H9 (cell line): ENCODE measurements around the gene HOXA4. TPM values are rescaled to one million over a fixed set of nuclear protein-coding genes. Genes with fewer than 3 reads are reported as not detected.

Experiments
- DNase-seq: peaks from one replicate; pipeline ENCODE4 v3.0.0-alpha.2; 2017
- H2AFZ ChIP-seq: one replicate; pipeline ENCODE4 v1.6.1; 2013; ENCODE audit warnings: mild to moderate bottlenecking, low read length, control low read depth, moderate library complexity
- H2AK5ac ChIP-seq: 2 replicates; pipeline ENCODE4 v1.6.1; 2013; ENCODE audit warnings: low read length, control low read depth, mixed read lengths; ENCODE audit not compliant: insufficient read length
- H2BK120ac ChIP-seq: one replicate; pipeline ENCODE4 v1.6.1; 2013; ENCODE audit warnings: low read depth, mild to moderate bottlenecking, low read length, control low read depth, inconsistent platforms; ENCODE audit not compliant: poor library complexity, severe bottlenecking
- H2BK12ac ChIP-seq: 2 replicates; pipeline ENCODE4 v1.6.1; 2013; ENCODE audit warnings: low read length, control low read depth, mixed read lengths, low read depth; ENCODE audit not compliant: insufficient read length
- H2BK15ac ChIP-seq: 2 replicates; pipeline ENCODE4 v1.6.1; 2013; ENCODE audit warnings: low read depth, low read length, control low read depth
- H2BK20ac ChIP-seq: one replicate; pipeline ENCODE4 v1.6.1; 2013; ENCODE audit warnings: low read depth, mild to moderate bottlenecking, low read length, control low read depth, inconsistent platforms; ENCODE audit not compliant: poor library complexity, severe bottlenecking
- H2BK5ac ChIP-seq: 2 replicates; pipeline ENCODE4 v1.6.1; 2013; ENCODE audit warnings: low read length, control low read depth, mixed read lengths; ENCODE audit not compliant: insufficient read length
- H3K14ac ChIP-seq: 2 replicates; pipeline ENCODE4 v1.6.1; 2013; ENCODE audit warnings: low read length, control low read depth; ENCODE audit not compliant: insufficient read depth
- H3K18ac ChIP-seq: 2 replicates; pipeline ENCODE4 v1.6.1; 2013; ENCODE audit warnings: low read depth, mild to moderate bottlenecking, mixed read lengths, low read length, control low read depth; ENCODE audit not compliant: insufficient read length
- H3K23ac ChIP-seq: 2 replicates; pipeline ENCODE4 v1.6.1; 2013; ENCODE audit warnings: low read length, control low read depth, mixed read lengths, low read depth; ENCODE audit not compliant: insufficient read length
- H3K23me2 ChIP-seq: 2 replicates; pipeline ENCODE4 v1.6.1; 2013; ENCODE audit warnings: low read depth, mild to moderate bottlenecking, mixed read lengths, low read length, control low read depth; ENCODE audit not compliant: insufficient read length, poor library complexity, severe bottlenecking
- H3K27ac ChIP-seq: 2 replicates; pipeline ENCODE4 v1.5.1; 2013; ENCODE audit warnings: low read length, control low read depth, mixed read lengths, low read depth; ENCODE audit not compliant: insufficient read length
- H3K27me3 ChIP-seq: 2 replicates; pipeline ENCODE4 v1.6.1; 2013; ENCODE audit warnings: low read length, control low read depth, inconsistent platforms; ENCODE audit not compliant: insufficient read depth
- H3K4ac ChIP-seq: 2 replicates; pipeline ENCODE4 v1.6.1; 2013; ENCODE audit warnings: low read depth, mild to moderate bottlenecking, control low read depth, inconsistent platforms, low read length, moderate library complexity
- H3K4me1 ChIP-seq: 2 replicates; pipeline ENCODE4 v1.6.1; 2013; ENCODE audit warnings: low read length, control low read depth, inconsistent platforms; ENCODE audit not compliant: insufficient read depth
- H3K4me2 ChIP-seq: 2 replicates; pipeline ENCODE4 v1.6.1; 2013; ENCODE audit warnings: low read length, control low read depth, mixed read lengths; ENCODE audit not compliant: insufficient read length, insufficient read depth
- H3K56ac ChIP-seq: 2 replicates; pipeline ENCODE4 v1.6.1; 2013; ENCODE audit warnings: low read depth, mild to moderate bottlenecking, mixed read lengths, low read length, control low read depth; ENCODE audit not compliant: insufficient read length
- H3K79me1 ChIP-seq: 2 replicates; pipeline ENCODE4 v1.6.1; 2013; ENCODE audit warnings: low read depth, mild to moderate bottlenecking, moderate library complexity, low read length, control low read depth, inconsistent platforms; ENCODE audit not compliant: insufficient read depth, poor library complexity, severe bottlenecking
- H3K79me2 ChIP-seq: 2 replicates; pipeline ENCODE4 v1.6.1; 2013; ENCODE audit warnings: low read length, control low read depth, inconsistent platforms; ENCODE audit not compliant: insufficient read depth
- H3K9ac ChIP-seq: 2 replicates; pipeline ENCODE4 v1.6.1; 2013; ENCODE audit warnings: low read length, control low read depth, mixed read lengths; ENCODE audit not compliant: insufficient read length; ENCODE audit errors: extremely low read depth
- H3K9me3 ChIP-seq: one replicate; pipeline ENCODE4 v1.6.1; 2013; ENCODE audit warnings: low read depth, low read length, inconsistent platforms; ENCODE audit not compliant: control insufficient read depth
- H3T11ph ChIP-seq: one replicate; pipeline ENCODE4 v1.6.1; 2013; ENCODE audit warnings: mild to moderate bottlenecking, low read length, control low read depth, inconsistent platforms
- H4K20me1 ChIP-seq: one replicate; pipeline ENCODE4 v1.6.1; 2013; ENCODE audit not compliant: control insufficient read depth, insufficient read length, insufficient read depth
- H4K5ac ChIP-seq: 2 replicates; pipeline ENCODE4 v1.6.1; 2013; ENCODE audit warnings: low read depth, mild to moderate bottlenecking, mixed read lengths, low read length, control low read depth; ENCODE audit not compliant: insufficient read length
- H4K8ac ChIP-seq: replicated peaks from 2 replicates; pipeline ENCODE4 v1.6.1; 2013; ENCODE audit warnings: low read length, control low read depth, mixed read lengths, low read depth; ENCODE audit not compliant: insufficient read length
- H4K91ac ChIP-seq: 2 replicates; pipeline ENCODE4 v1.6.1; 2013; ENCODE audit warnings: low read depth, mild to moderate bottlenecking, moderate library complexity, mixed read lengths, low read length, control low read depth; ENCODE audit not compliant: insufficient read length
- H3K27ac Mint-ChIP-seq, 3 experiments: 2 replicates in 2 of 3; 3 replicates in 1 of 3; pipeline ENCODE4 v1.8.0; 2020 to 2021; ENCODE audit warnings: mixed read lengths in 3 of 3, mild to moderate bottlenecking in 1 of 3, moderate library complexity in 1 of 3
- H3K27me3 Mint-ChIP-seq: 2 replicates; pipeline ENCODE4 v1.8.0; 2021; ENCODE audit warnings: low read depth, mild to moderate bottlenecking, moderate library complexity, mixed read lengths
- H3K36me3 Mint-ChIP-seq, 3 experiments: 2 replicates in 2 of 3; 3 replicates in 1 of 3; pipeline ENCODE4 v1.8.0; 2020 to 2021; ENCODE audit warnings: low read depth in 3 of 3, mixed read lengths in 3 of 3; ENCODE audit not compliant: insufficient read depth in 1 of 3
- H3K4me1 Mint-ChIP-seq, 2 experiments: 2 replicates each; pipeline ENCODE4 v1.8.0; 2020; ENCODE audit warnings: mixed read lengths in 2 of 2
- H3K4me3 Mint-ChIP-seq, 2 experiments: 2 replicates in 1 of 2; 3 replicates in 1 of 2; pipeline ENCODE4 v1.8.0; 2020 to 2021; ENCODE audit warnings: mild to moderate bottlenecking in 2 of 2, mixed read lengths in 2 of 2, moderate library complexity in 1 of 2
- H3K9me3 Mint-ChIP-seq, 2 experiments: 2 replicates in 1 of 2; 3 replicates in 1 of 2; pipeline ENCODE4 v1.8.0; 2020; ENCODE audit warnings: mild to moderate bottlenecking in 2 of 2, mixed read lengths in 2 of 2, moderate library complexity in 1 of 2
- CTCF ChIP-seq: fragments of 200-600 bp; sonication (generic); conservative IDR thresholded peaks from 3 replicates; pipeline ENCODE4 v1.8.0; 2021; ENCODE audit warnings: antibody characterized with exemption, mild to moderate bottlenecking
- WGBS: extraction: QIAGEN DNeasy Blood & Tissue Kit; methylation state at CpG from one replicate; pipeline ENCODE4 v1.1.7; 2013; ENCODE audit warnings: missing lambda C conversion rate, low lambda C conversion rate, mixed read lengths; ENCODE audit not compliant: insufficient read length; ENCODE audit errors: extremely low coverage; 5-methylcytosine and 5-hydroxymethylcytosine counted together
- total RNA-seq: library from RNA; stranded (reverse); gene quantifications from 2 replicates; pipeline ENCODE4 v1.2.1, GENCODE V29; 2021

The HOXA4 gene
- total RNA-seq, 1 experiment from 2014 or later, result not detected

- Histone ChIP-seq H2BK20ac (no peak overlapping the region), H2AFZ (no peak overlapping the region), H3K27ac (no peak overlapping the region), H3K4ac (no peak overlapping the region), H3K4me2 (no peak overlapping the region), H3K9me3 (no peaks in the 10 kb centered on the region), H3K9ac (no peak overlapping the region), H4K20me1 (no peaks in the 10 kb centered on the region), H2BK12ac (no peak overlapping the region), H2AK5ac (no peak overlapping the region), H3K4me1 (no peaks in the 10 kb centered on the region), H4K8ac (no peak overlapping the region), H2BK5ac (no peak overlapping the region), H3T11ph (no peak overlapping the region), H2BK120ac (no peak overlapping the region), H4K5ac (no peak overlapping the region), H3K27me3 (peaks cover 98% of the 10 kb centered on the region), H3K23me2 (no peaks in the 10 kb centered on the region), H3K79me2 (no peaks in the 10 kb centered on the region), H4K91ac (no peak overlapping the region), H3K56ac (no peak overlapping the region), H2BK15ac (no peak overlapping the region), H3K79me1 (no peaks in the 10 kb centered on the region), H3K18ac (no peak overlapping the region), H3K23ac (no peak overlapping the region), H3K14ac (no peak overlapping the region)
- no peak overlapping the region for H3K4me3 Mint-ChIP-seq
- no CpG with 5 or more reads among the region's 4 CpGs for WGBS
- H3K27ac Mint-ChIP-seq, result no peak overlapping the region; a peak in 1 of 7 replicates
- no peaks in the 10 kb centered on the region; a peak in 1 of 7 replicates for H3K36me3 Mint-ChIP-seq
- H3K4me1 Mint-ChIP-seq, result peaks cover 0 to 15% of the 10 kb centered on the region in 2 experiments; a peak in 3 of 4 replicates
- H3K9me3 Mint-ChIP-seq, result peaks cover 9 to 28% of the 10 kb centered on the region in 2 experiments
- peaks cover 100% of the 10 kb centered on the region for H3K27me3 Mint-ChIP-seq
- no peak for DNase-seq
- no peak for TF ChIP-seq CTCF
Measured at GRCh38 chr7:27167916-27168264, 37.3 kb upstream of the HOXA4 start.
